Ovary (tissue), 3 donors: ENCODE data around the gene DDX3X.
"Not testable (repeated sequence)": the region's sequence is repeated elsewhere in the genome, so short reads cannot be mapped to it uniquely, and the experiment has no call there.

Experiments used
- POLR2A ChIP-seq: fragments of 450-650 bp; IDR thresholded peaks from one replicate; pipeline ENCODE4 v1.6.1; 2017; ENCODE audit warnings: antibody characterized with exemption, mild to moderate bottlenecking, moderate library complexity
- TF ChIP-seq, protein P1 (sequence below), 3 donors: fragments of 450-650 bp in 2 of 3; fragments of 200-600 bp in 1 of 3; IDR thresholded peaks; one replicate each; pipeline versions ENCODE4 v1.5.1 to v1.8.0; 2016 to 2022; ENCODE audit warnings: antibody characterized with exemption in 3 of 3, mild to moderate bottlenecking in 1 of 3
- donor health status: DM: no; HTN: no; CAD: no.

DNA sequence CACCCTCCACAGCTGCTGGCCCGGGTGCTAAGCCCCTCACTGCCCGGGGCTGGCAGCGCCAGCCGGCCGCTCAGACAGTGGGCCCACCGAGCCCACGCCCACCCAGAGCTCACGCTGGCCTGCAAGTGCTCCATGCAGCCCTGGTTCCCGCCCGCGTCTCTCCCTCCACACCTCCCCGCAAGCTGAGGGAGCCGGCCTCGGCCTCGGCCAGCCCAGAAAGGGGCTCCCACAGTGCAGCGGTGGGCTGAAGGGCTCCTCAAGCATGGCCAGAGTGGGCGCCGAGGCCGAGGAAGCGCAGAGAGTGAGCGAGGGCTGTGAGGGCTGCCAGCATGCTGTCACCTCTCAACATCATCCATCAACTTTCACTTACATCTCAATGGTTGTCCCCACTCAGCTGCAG lies 48.0 kb upstream of the DDX3X start:
- TF ChIP-seq POLR2A = not testable (repeated sequence)
- TF ChIP-seq, protein P1, sequence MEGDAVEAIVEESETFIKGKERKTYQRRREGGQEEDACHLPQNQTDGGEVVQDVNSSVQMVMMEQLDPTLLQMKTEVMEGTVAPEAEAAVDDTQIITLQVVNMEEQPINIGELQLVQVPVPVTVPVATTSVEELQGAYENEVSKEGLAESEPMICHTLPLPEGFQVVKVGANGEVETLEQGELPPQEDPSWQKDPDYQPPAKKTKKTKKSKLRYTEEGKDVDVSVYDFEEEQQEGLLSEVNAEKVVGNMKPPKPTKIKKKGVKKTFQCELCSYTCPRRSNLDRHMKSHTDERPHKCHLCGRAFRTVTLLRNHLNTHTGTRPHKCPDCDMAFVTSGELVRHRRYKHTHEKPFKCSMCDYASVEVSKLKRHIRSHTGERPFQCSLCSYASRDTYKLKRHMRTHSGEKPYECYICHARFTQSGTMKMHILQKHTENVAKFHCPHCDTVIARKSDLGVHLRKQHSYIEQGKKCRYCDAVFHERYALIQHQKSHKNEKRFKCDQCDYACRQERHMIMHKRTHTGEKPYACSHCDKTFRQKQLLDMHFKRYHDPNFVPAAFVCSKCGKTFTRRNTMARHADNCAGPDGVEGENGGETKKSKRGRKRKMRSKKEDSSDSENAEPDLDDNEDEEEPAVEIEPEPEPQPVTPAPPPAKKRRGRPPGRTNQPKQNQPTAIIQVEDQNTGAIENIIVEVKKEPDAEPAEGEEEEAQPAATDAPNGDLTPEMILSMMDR (IDR thresholded peaks at IDR 0.05) = not testable (repeated sequence)
